ENCODE measurements around the gene TNFRSF4. TPM values are rescaled to one million over a fixed set of nuclear protein-coding genes. Genes with fewer than 3 reads are reported as not detected.

The TNFRSF4 gene
- total and polyA plus RNA-seq, 8 donors, result 0.55 to 4.5 (median 2.9) TPM; not detected in 4

- Histone ChIP-seq H3K4me3 (no peak overlapping the region), H3K4me1 (peaks cover 0 to 23% (median 5%) of the 10 kb centered on the region in 4 donors), H3K27ac (no peak overlapping the region), H3K36me3 (peaks cover 37 to 90% (median 86%) of the 10 kb centered on the region in 4 donors), H3K9me3 (no peaks in the 10 kb centered on the region), H3K27me3 (no peaks in the 10 kb centered on the region)
- no peak for DNase-seq
- WGBS, 5 donors, result 84 to 95% (median 93%) methylated on average over 10 of the region's 10 CpGs
- intact Hi-C loops (cut with DNase I; ENCODE audit: low total_unique reads), result no loop called here
- TF ChIP-seq POLR2AphosphoS5 (IDR thresholded peaks at IDR 0.05) (no peak), POLR2A (IDR thresholded peaks at IDR 0.05) (no peak), EP300 (IDR thresholded peaks at IDR 0.05) (no peak), CTCF (IDR thresholded peaks at IDR 0.05) (no peak)
Observed at GRCh38 chr1:1255611-1256010, 41.7 kb upstream of the TNFRSF4 start.

GRCh38 chr1:1255078-1255477 is 41.1 kb upstream of the TNFRSF4 start:
- H3K4me1 ChIP-seq, result peaks cover 0 to 27% (median 5%) of the 10 kb centered on the region in 4 donors
- DNase-seq, result no peak
- TF ChIP-seq POLR2A (IDR thresholded peaks at IDR 0.05) (no peak), POLR2AphosphoS5 (IDR thresholded peaks at IDR 0.05) (no peak), CTCF (IDR thresholded peaks at IDR 0.05) (no peak), EP300 (IDR thresholded peaks at IDR 0.05) (no peak)
- H3K27me3 ChIP-seq, result no peaks in the 10 kb centered on the region
- peaks cover 35 to 86% (median 81%) of the 10 kb centered on the region in 4 donors for H3K36me3 ChIP-seq
- H3K27ac ChIP-seq, result no peak overlapping the region
- intact Hi-C loops (cut with DNase I; ENCODE audit: low total_unique reads), result no loop called here
- H3K4me3 ChIP-seq, result no peak overlapping the region
- no peaks in the 10 kb centered on the region for H3K9me3 ChIP-seq
- 89 to 94% (median 94%) methylated on average over 19 to 26 of the region's 26 CpGs for WGBS, 5 donors

DNA sequence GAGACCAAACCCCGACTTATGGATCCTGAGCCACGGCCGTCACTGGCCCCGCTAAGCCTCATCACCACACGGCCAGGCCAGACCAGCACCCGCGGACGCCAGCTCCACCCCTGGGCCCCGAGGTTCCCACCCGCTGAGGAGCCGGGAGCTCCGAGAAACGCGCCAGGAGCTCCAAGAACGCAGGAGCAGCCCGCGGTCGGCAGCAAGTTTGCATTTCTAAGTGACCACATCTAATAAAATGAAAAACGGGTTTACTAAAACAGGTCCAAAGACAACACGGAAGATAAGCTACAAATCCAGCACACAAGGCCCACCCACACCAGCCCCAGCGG is 40.7 kb upstream of the TNFRSF4 start:
- Histone ChIP-seq H3K4me1 (peaks cover 0 to 25% (median 5%) of the 10 kb centered on the region in 4 donors), H3K4me3 (no peak overlapping the region), H3K27me3 (no peaks in the 10 kb centered on the region), H3K36me3 (peaks cover 33 to 81% (median 76%) of the 10 kb centered on the region in 4 donors), H3K9me3 (no peaks in the 10 kb centered on the region), H3K27ac (no peak overlapping the region)
- DNase-seq, result no peak
- WGBS, 5 donors, result 81 to 87% (median 84%) methylated on average over 21 of the region's 21 CpGs
- TF ChIP-seq EP300 (IDR thresholded peaks at IDR 0.05) (no peak), POLR2AphosphoS5 (IDR thresholded peaks at IDR 0.05) (no peak), CTCF (IDR thresholded peaks at IDR 0.05) (no peak), POLR2A (IDR thresholded peaks at IDR 0.05) (no peak)
- intact Hi-C loops (cut with DNase I; ENCODE audit: low total_unique reads), result no loop called here

DNA sequence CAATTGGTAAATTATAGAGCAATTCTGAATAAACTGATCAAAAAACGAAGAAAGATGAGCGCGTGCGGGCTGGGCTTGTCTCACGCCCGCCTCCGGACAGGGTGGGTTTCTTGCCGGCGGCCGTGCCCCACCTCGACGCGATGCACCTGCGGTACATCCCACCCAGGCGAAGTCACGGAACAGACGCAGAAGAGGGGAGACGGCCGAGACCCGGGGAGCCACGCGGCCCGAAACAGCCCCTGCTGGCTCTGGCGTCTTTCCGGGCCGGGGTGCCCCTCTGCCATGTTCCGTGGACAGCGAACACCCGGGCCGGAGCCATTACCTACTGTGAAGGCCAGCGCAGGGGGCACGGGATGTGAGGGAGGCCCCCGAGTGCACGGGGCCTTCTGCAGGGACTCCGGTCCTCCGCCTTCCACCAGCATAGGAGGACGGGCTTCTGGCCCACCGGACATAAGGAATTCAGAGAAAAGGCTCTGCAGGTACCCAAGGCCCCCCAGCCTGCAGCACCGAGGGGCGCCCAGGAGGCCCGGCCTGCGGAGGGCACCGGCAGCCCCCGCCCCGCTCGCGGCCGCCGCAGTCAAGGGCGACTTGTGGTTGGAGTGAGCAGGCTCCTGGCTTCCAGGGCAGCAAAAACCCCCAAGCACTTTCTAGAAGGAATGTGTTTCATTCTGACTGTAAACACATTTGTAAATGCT is 40.2 kb upstream of the TNFRSF4 start:
- 93 to 96% (median 95%) methylated on average over 50 of the region's 50 CpGs for WGBS, 5 donors
- DNase-seq, result no peak
- H3K27me3 ChIP-seq, result no peaks in the 10 kb centered on the region
- peaks cover 29 to 76% (median 71%) of the 10 kb centered on the region in 4 donors for H3K36me3 ChIP-seq
- TF ChIP-seq CTCF (IDR thresholded peaks at IDR 0.05) (no peak), POLR2AphosphoS5 (IDR thresholded peaks at IDR 0.05) (no peak), EP300 (IDR thresholded peaks at IDR 0.05) (no peak), POLR2A (IDR thresholded peaks at IDR 0.05) (no peak)
- H3K4me1 ChIP-seq, result peaks cover 0 to 20% (median 4%) of the 10 kb centered on the region in 4 donors
- no peaks in the 10 kb centered on the region for H3K9me3 ChIP-seq
- H3K27ac ChIP-seq, result no peak overlapping the region
- no peak overlapping the region for H3K4me3 ChIP-seq
- intact Hi-C loops (cut with DNase I; ENCODE audit: low total_unique reads), result no loop called here
